ENCODE measurements around the gene SSU72.

The SSU72 gene

DNA sequence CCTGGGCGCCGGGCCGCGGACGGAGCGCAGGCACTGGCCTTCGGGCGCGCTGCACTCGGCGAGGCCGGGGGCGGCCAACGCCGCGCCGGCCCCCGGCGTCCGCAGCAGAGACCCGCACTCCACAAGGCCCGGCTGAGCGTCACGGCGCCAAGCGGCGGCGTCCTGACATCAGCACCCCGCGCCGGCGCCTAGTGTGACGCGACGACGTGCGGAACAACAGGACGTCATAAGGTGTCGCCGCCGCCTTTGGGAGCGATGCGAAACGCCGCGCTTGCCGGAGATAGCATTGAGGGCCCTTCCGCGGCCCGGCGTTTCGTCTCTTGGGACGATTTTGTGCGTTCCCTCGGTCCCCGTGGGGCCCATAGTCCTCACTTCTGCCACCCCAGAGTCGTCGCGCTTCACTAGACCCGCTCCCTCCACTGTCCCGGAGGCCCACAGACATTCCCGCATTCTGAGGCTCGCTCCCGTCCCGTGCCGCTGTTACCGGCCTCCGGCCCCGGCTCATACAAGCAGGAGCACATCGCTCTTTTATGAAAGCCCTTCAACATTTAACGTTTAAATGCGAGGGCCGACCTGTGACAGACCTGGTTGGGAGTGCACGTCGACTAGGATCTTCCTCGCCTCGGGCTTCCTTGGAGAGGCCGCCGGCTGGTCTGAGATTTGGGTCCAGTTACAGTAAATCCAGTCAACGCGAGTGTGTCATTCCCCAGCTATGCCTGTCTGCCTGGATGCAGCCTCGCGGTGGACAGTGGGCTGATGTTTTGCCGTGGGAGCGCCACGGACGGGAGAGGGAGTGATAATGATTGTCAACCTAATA, at the start of gene SSU72:
TSS of gene SSU72 (minus strand) at position 143 of the 817 bp plus-strand sequence. CDS start 306 bp downstream, outside the sequence.
- peak; percentile 97 for DNase-seq (ENCODE audit: low spot score)

DNA sequence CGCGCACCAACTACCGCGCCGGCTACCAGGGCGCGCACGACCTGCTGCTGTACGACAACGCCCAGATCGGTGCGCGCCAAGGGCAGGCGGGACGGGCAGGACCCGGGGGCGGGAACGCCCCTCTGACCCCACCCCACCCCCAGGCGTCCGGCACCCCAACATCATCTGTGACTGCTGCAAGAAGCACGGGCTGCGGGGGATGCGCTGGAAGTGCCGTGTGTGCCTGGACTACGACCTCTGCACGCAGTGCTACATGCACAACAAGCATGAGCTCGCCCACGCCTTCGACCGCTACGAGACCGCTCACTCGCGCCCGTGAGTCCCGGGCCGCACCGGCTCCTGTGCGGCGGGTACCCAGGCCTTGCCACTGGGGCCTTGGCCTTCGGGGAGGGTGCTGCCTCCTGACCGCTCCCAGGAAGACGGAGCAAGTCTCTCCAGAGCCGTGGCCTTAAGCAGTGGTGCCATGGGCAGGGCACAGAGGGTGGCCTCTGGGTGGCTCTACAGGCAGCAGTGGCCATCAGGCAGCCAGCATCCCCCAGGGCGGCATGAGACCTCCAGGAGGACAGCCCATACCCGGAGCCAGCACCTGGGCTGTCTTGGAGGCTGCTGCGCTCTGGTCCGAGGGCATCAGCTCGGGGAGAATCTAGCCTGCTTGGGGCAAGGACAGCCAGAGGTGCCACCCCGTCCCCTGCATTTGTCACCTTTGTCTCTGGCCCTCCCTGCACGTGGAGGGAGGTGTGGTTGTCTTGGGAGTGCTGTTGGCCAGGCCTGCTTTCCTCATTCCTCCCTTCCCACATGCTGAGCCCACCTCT, 49.2 kb upstream of the SSU72 start:
- DNase-seq (ENCODE audit: low spot score), result no peak

- DNase-seq (ENCODE audit: low spot score), result no peak
Measured at GRCh38 chr1:1623181-1623630, 48.5 kb upstream of the SSU72 start.

DNA sequence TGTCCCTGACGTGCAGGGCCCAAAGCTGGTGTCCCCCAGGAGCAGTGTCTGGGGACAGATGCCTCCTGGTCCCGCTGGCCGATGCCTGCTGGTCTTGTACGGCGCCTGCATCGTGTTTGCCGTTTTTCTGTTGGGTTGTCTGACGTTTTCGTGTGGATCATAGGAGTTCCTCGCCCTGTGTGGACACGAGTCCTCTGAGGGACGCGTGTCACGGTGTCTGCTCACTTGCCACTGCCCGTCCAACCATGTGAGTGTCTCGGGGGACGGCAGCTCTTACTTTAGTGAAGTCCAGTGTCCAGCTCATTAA, 48.1 kb upstream of the SSU72 start:
- no peak for DNase-seq (ENCODE audit: low spot score)

DNA sequence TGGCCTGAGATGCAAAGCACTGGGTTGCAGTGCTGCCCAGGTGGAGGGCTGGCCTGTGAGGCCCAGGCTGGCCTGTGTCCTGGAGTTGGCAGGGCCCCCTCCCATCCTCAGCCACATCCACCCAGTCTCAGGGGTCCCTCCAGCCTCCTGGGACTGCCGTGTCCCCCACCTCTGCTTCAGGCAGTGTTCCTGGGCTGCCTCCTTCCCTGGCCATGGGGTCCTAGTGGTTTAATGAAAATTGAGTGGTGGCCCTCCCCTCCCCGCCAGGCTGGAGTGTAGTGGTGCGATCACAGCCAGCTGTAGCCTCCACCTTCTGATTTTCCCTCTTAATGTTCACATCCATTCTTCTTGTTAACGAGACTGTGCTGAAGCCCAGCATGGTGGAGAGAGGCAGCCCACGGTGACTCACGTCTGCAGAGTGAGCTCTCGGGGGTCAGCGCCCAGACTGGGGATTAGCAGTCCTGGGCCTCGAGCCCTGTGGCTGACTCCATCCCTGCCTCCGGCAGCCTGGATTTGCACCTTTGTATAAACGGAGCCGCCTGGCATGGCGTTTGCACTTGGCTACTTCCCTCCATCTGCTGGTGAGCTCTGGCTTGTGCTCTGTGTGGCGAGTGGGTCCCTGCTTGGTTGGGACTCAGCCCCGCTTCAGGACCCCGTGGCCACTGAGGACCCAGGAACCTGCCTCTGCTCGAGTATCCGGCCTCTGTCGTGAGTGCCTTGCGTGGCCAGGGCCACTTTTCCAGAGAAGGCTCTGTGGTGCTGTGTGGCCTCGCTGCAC, 47.5 kb upstream of the SSU72 start:
- no peak for DNase-seq (ENCODE audit: low spot score)

DNA sequence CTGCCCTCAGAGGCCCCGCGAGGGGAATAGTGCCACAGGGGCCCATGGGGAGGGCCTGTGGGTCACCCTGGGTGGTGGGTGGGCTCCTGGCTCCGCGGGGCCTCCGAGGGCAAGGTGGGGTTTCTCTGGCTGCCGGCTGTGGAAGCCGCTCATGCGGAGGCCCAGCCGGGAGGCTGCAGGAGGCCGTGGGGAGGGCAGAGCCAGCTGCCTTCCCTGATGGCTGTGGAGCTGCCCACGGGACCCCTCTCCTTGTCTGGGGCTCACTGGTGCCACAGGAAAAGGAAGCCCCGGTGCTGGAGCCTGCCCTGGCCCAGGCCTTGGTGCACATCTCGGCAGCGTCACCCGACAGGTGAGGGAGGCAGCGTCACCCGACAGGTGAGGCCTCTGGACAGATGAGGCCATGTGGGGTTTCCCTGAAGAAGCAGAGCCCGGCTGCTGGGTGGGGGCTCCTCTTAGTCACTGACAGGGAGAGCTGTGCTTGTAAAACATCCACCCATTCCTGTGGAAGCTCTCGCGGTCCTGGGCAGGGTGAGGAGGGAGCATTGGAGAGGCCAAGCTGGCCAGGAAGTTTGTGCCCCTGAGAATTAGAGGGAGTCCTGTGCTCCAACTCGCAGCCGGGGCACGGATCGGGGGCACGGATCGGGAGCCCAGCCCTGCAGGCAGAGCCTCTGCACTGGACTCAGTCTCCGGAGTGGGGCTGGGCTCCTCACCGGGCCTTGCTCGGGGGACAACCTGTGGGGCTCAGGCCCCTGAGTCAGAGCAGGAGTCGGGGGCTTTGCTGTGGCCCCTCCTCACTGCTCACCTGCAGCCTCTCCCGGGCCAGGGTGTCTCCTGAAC, 46.7 kb upstream of the SSU72 start:
- DNase-seq (ENCODE audit: low spot score), result no peak

- no peak for DNase-seq (ENCODE audit: low spot score)
Measured at GRCh38 chr1:1620433-1621139, 45.9 kb upstream of the SSU72 start.

- DNase-seq (ENCODE audit: low spot score), result no peak
Measured at GRCh38 chr1:1619917-1620361, 45.3 kb upstream of the SSU72 start.

DNA sequence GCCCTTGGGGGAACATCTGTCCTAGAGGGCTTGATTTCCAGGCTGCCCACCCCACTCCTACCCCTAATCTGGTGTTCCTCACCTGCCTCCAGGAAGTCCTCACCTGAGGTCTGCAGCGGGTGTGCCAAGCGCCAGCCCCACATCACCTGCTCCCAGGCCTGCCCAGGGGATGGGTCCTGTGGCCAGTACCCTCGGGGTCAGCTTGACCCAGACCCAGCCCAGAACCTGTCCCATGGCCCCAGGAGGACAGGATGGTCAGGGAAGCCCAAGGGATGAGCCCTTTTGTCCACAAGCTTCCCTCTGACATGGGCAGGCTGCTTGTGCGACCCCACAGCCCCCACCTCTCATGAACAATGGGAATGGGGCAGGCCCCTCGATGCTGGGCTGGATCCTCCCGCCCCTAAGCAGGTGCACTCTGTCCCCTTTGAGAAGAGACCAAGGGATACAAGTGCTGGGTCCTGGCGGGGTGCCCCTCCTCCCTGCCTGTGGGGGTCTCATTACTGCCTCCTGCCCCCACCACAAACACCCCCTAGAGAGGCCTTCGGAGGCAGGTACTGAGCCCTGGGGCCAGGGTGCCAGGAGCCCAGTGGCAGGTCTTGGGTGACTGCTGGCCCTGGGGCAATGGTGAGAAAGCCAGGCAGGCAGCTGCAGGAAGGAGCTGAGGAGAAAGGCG, 43.9 kb upstream of the SSU72 start:
- no peak for DNase-seq (ENCODE audit: low spot score)

- DNase-seq (ENCODE audit: low spot score), result no peak
Measured at GRCh38 chr1:1617925-1618324, 43.3 kb upstream of the SSU72 start.

GRCh38 chr1:1617516-1617915, 42.9 kb upstream of the SSU72 start:
- no peak for DNase-seq (ENCODE audit: low spot score)

DNA sequence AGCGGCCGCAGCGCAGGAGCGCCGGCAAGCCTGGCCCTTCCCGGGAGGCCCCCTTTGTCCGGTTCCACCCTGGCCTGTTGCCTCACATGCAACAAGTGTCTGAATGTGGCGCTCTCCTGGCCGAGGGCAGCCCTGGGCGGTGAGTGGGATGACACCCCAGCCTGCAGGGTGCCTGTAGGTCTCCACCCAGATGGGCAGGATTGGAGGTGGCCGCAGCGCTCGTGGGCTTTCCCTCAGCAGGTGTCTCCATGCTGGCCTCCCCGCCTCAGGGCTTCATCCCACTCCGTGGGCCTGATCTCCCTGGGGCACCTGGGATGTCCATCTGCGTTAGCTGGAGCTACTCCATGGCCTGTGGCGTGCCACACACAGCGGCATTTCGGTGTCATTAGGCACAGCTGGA, 42.2 kb upstream of the SSU72 start:
- no peak for DNase-seq (ENCODE audit: low spot score)

GRCh38 chr1:1616045-1616790, 41.6 kb upstream of the SSU72 start:
- peak; percentile 91 for DNase-seq (ENCODE audit: low spot score)

GRCh38 chr1:1615256-1616044, 40.8 kb upstream of the SSU72 start, which contains the start of gene MIB2:
TSS of gene MIB2 (plus strand) at chr1:1615500. CDS start at chr1:1623453, 7,953 bp downstream.
- DNase-seq (ENCODE audit: low spot score), result peak; percentile 100

- no peak for DNase-seq (ENCODE audit: low spot score)
Measured at GRCh38 chr1:1614954-1615255, 40.2 kb upstream of the SSU72 start.

DNA sequence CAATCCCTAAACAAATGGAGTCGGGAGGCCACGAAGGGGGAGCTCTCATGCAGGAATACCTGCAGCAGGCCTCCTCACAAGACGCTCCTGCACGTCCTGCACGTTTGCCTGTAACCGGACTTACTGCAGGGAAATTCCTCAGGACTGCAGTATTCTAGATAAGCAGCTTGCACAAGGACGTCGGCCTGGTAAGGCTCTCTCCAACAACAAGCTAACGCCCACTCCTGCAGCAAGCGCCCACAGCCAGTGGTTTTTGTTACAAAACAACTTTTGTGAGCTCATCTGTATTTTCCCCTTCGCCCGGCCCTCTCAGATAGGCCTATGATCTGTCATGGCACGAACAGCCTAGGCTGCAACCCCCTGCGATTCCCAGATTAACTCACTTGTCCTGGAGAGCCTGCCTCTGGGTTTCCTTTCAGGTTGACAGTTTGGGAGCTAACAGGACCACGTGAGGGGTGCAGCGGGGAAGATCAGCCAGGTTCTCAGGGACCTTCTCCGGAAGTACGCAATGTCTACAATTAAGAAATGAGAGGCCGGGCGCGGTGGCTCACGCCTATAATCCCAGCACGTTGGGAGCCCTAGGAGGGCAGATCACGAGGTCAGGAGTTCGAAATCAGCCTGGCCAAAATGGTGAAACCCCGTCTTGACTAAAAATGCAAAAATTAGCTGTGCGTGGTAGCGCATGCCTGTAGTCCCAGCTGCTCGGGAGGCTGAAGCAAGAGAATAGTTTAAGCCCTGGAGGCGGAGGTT, 39.7 kb upstream of the SSU72 start:
- peak; percentile 70 for DNase-seq (ENCODE audit: low spot score)

DNA sequence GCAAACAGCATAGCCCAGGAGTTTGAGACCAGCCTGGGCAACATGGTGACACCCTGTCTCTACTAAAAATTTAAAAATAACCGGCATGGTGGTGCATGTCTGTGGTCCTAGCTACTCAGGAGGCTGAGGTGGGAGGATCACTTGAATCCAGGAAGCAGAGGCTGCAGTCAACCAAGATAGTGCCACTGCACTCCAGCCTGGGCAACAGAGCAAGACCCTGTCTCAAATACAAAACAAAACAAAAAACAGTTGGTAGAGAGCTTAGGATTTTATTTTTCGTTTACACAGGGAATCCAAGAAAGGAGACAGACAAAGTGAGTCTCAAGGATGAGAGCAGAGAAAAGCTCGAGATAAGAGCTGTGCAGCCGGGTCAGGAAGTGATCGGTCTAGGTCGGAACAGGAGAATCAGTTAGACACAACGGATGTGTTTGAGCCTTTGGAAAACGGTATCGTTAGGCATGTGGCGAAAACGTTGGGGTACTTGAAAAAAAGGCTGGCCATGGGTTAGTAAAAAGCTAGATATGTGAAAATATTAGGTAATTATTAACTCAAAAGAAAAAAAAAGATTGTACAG, 38.9 kb upstream of the SSU72 start:
- DNase-seq (ENCODE audit: low spot score), result no peak

- DNase-seq (ENCODE audit: low spot score), result no peak
Measured at GRCh38 chr1:1612104-1612400, 37.4 kb upstream of the SSU72 start.

All from GM03348 (cell line).